Colonic mucosa (tissue), 4 donors: ENCODE results near the gene RNF150. TPM values are rescaled to one million over a fixed set of nuclear protein-coding genes. Genes with fewer than 3 reads are reported as not detected.

ENCODE experiments used
- DNase-seq: peaks from one replicate; pipeline ENCODE4 v3.0.0-alpha.2; 2020
- H3K27ac ChIP-seq: fragments of 200-600 bp; one replicate; pipeline ENCODE4 v1.8.0; 2021
- H3K27me3 ChIP-seq: fragments of 200-600 bp; one replicate; pipeline ENCODE4 v1.8.0; 2021
- H3K36me3 ChIP-seq: fragments of 200-600 bp; one replicate; pipeline ENCODE4 v1.8.0; 2021
- H3K4me1 ChIP-seq: fragments of 200-600 bp; one replicate; pipeline ENCODE4 v1.8.0; 2021; ENCODE audit warnings: mild to moderate bottlenecking
- H3K4me3 ChIP-seq: fragments of 200-600 bp; one replicate; pipeline ENCODE4 v1.8.0; 2021
- H3K9ac ChIP-seq, 2 donors: one replicate each; pipeline ENCODE4 v1.7.0; 2013; ENCODE audit warnings: control low read depth in 2 of 2, low read depth in 2 of 2, low read length in 2 of 2
- H3K9me3 ChIP-seq: fragments of 200-600 bp; one replicate; pipeline ENCODE4 v1.8.0; 2021
- intact Hi-C: fragments of 100-400 bp; cut with DNase I; formaldehyde crosslinking; loops from one replicate; pipeline ENCODE4 v1.14.1; 2022
- total RNA-seq, 2 donors: library from RNA; stranded (reverse); fragmentation: NEBNext Ultra II Directional in 1 of 2; extraction: Animal tissue kit (Norgen Biotek cat#: 25700) in 1 of 2; gene quantifications; one replicate each; pipeline ENCODE4 v1.2.1, GENCODE V29; 2021
- TF ChIP-seq, protein P1 (sequence below): fragments of 200-600 bp; IDR thresholded peaks from one replicate; pipeline ENCODE4 v1.8.0; 2022; ENCODE audit warnings: antibody characterized with exemption, mild to moderate bottlenecking
- donor health status: healthy.
- donor health status: DM: no; HTN: no; CAD: no.
- donor health status: DM: no; HTN: no; CAD: no.

Gene RNF150
- total RNA-seq, 2 donors from 2014 or later, result 0.86 to 6.9 TPM

DNA sequence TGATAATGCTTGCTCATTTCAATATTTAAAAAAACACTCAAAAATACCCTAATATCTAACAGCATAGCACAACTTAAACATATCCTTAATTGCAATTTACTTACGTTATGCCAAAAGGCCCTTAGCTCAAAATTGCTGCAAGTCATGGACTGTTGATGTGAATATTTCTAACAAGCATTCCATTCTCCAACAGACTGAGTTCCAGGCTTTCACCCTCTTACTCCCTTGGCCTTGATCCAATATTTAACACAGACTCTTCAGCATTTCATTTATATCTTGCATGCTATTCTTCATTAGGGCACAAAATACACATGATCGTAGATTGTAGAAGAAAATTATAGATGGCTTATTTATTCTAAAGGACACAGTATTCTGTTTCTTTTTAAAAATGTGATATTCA, 96.5 kb downstream of the RNF150 start:
- intact Hi-C loops, result no loop called here
- no peak overlapping the region for H3K27ac ChIP-seq

DNA sequence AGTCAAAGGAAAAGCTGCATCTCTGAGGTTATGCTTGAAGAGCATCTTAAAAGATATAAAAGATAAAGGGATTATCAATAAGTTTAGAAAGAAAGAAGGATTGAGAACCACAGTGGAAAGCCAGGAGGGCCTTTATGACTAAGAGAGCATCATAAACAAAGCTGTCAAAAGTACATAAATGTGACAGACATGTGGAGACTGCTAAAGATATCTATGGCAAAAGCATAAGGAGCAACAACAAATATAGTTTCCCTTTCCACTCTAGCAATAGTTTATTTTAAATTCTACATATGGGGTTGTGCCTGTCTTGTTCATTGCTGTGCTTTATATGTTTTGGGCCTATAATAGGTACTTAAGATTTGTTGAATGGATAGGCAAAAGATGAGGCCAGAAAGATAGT, 97.3 kb downstream of the RNF150 start:
- TF ChIP-seq, protein P1, sequence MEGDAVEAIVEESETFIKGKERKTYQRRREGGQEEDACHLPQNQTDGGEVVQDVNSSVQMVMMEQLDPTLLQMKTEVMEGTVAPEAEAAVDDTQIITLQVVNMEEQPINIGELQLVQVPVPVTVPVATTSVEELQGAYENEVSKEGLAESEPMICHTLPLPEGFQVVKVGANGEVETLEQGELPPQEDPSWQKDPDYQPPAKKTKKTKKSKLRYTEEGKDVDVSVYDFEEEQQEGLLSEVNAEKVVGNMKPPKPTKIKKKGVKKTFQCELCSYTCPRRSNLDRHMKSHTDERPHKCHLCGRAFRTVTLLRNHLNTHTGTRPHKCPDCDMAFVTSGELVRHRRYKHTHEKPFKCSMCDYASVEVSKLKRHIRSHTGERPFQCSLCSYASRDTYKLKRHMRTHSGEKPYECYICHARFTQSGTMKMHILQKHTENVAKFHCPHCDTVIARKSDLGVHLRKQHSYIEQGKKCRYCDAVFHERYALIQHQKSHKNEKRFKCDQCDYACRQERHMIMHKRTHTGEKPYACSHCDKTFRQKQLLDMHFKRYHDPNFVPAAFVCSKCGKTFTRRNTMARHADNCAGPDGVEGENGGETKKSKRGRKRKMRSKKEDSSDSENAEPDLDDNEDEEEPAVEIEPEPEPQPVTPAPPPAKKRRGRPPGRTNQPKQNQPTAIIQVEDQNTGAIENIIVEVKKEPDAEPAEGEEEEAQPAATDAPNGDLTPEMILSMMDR, result no peak

More for the DNA sequence above, 96.5 kb downstream of the RNF150 start:
- no peaks in the 10 kb centered on the region for H3K27me3 ChIP-seq
- H3K36me3 ChIP-seq, result no peaks in the 10 kb centered on the region
- no peak overlapping the region for H3K4me3 ChIP-seq
- no peaks in the 10 kb centered on the region for H3K4me1 ChIP-seq
- H3K9ac ChIP-seq, result no peak overlapping the region
- no peak for DNase-seq
- no peaks in the 10 kb centered on the region for H3K9me3 ChIP-seq
- TF ChIP-seq, protein P1, result no peak

DNA sequence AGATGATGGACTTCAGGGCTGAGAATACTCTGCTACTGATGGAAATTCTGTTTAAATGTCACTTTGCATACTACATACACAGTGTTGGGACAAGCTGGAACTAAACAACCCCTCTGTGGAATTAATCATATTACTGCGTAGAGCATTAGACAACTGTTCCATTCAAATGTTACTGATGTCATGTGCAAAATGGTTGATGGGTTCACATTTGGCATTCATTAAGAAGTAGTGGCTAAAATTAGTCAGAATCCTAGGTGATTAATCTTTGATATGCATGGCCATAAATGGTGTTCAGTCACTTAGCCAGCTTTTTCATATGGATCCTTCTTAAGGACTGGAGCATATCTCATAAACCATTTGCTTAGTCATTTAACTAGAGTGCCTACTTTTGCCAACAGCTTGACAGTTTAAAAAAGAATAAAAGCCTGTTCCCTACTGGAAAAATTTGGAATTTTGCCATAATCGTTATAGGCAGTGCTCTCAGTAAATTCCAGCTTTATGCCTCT, 105.2 kb downstream of the RNF150 start:
- H3K27me3 ChIP-seq, result no peaks in the 10 kb centered on the region
- H3K4me1 ChIP-seq, result no peaks in the 10 kb centered on the region
- no peaks in the 10 kb centered on the region for H3K36me3 ChIP-seq
- H3K9me3 ChIP-seq, result no peaks in the 10 kb centered on the region
- TF ChIP-seq, protein P1, result no peak
- intact Hi-C loops, result no loop called here
- H3K4me3 ChIP-seq, result no peak overlapping the region
- no peak for DNase-seq
- H3K27ac ChIP-seq, result no peak overlapping the region
- no peak overlapping the region for H3K9ac ChIP-seq

More for the DNA sequence above, 97.3 kb downstream of the RNF150 start:
- Histone ChIP-seq H3K27me3 (no peaks in the 10 kb centered on the region), H3K4me3 (no peak overlapping the region), H3K27ac (no peak overlapping the region), H3K36me3 (no peaks in the 10 kb centered on the region), H3K9me3 (no peaks in the 10 kb centered on the region), H3K4me1 (no peaks in the 10 kb centered on the region), H3K9ac (no peak overlapping the region)
- DNase-seq, result no peak
- intact Hi-C loops, result no loop called here

DNA sequence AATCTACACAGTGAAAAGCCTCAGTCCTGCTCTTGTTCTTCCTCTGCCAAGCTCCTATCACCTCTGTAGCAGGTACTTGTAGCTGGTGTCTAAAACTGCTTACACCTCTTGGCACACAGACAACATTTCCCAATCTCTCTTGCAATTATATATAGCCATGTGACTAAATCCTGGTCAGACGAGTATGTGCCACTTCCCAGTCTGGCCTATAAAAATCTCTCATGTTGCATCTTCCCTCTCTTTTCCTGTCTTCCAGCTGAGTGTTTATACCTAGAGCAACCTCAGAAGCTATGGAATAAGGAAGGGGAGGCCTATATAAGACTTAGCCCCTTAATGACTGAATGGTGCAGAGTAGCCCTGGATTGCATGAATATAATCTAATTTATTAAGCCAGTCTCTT, 105.8 kb downstream of the RNF150 start:
- DNase-seq, result no peak
- Histone ChIP-seq H3K9me3 (no peaks in the 10 kb centered on the region), H3K36me3 (no peaks in the 10 kb centered on the region), H3K27ac (no peak overlapping the region), H3K4me1 (no peaks in the 10 kb centered on the region), H3K4me3 (no peak overlapping the region), H3K27me3 (no peaks in the 10 kb centered on the region), H3K9ac (no peak overlapping the region)
- TF ChIP-seq, protein P1, result no peak
- intact Hi-C loops, result no loop called here

DNA sequence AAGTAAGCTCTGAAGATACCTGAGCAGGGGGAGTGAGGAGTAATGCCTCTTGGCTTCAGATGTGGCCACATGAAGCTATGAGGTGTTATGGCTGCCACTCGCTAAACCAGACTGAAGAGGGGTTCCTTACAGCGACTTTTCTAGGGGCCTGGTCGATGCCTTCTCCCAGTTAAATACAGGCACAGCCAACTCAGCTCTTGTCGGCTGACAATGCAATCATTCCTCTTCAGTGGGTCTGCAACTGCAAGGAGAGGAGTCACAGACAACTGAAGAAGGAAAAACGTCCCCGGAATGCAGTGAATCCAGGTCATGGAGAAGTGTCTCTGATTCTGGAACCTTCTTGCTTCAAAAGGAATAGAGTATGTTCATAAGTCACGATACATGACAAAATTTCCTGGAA, 106.4 kb downstream of the RNF150 start:
- no peaks in the 10 kb centered on the region for H3K36me3 ChIP-seq
- H3K9ac ChIP-seq, result no peak overlapping the region
- H3K4me1 ChIP-seq, result no peaks in the 10 kb centered on the region
- H3K27ac ChIP-seq, result no peak overlapping the region
- no peak for DNase-seq
- TF ChIP-seq, protein P1, result no peak
- intact Hi-C loops, result no loop called here
- H3K9me3 ChIP-seq, result no peaks in the 10 kb centered on the region
- H3K27me3 ChIP-seq, result no peaks in the 10 kb centered on the region
- H3K4me3 ChIP-seq, result no peak overlapping the region
